HG03571 (cell line): ENCODE data around the gene PCBP3.
"Not testable (repeated sequence)": the region's sequence is repeated elsewhere in the genome, so short reads cannot be mapped to it uniquely, and the experiment has no call there.

Experiments
- ATAC-seq: cut with Tn5 transposase; IDR thresholded peaks from one replicate; pipeline ENCODE4 v1.9.1; 2021; ENCODE audit not compliant: unreplicated experiment

PCBP3 gene

DNA sequence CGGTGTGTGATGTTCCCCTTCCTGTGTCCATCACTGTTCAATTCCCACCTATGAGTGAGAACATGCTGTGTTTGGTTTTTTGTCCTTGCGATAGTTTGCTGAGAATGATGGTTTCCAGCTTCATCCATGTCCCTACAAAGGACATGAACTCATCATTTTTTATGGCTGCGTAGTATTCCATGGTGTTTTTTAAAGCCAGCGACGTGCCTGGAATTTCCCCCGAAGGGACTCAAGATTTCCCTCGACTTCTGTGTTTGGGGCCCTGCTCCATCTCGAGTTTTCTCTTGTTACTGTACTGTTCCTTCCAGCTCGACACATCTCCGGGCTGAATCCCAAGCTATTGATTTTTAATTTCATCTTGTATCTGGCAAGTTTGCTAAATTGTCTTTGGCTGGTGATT is 309.0 kb downstream of the PCBP3 start:
- ATAC-seq = not testable (repeated sequence)

GRCh38 chr21:45952974-45953373 is 309.4 kb downstream of the PCBP3 start:
- ATAC-seq = no peak

GRCh38 chr21:45954261-45954660 is 310.7 kb downstream of the PCBP3 start:
- no peak for ATAC-seq

GRCh38 chr21:45954921-45955320 is 311.4 kb downstream of the PCBP3 start:
- ATAC-seq = no peak

DNA sequence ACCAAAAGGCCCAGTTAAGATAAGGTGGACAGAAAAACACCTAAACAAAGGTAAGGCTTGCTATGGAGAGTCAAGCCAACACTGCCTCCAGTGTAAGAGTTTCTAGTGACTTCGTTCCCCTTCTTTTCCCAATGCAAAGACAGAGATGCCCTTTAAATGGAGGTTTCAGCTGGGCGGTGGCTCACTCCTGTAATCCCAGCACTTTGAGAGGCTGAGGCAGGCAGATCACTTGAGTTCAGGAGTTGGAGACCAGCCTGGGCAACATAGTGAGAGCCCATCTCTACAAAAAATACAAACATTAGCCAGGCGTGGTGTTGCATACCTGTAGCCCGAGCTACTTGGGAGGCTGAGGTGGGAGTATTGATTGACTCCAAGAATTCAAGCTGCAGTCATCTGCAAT is 314.0 kb downstream of the PCBP3 start:
- ATAC-seq = no peak

DNA sequence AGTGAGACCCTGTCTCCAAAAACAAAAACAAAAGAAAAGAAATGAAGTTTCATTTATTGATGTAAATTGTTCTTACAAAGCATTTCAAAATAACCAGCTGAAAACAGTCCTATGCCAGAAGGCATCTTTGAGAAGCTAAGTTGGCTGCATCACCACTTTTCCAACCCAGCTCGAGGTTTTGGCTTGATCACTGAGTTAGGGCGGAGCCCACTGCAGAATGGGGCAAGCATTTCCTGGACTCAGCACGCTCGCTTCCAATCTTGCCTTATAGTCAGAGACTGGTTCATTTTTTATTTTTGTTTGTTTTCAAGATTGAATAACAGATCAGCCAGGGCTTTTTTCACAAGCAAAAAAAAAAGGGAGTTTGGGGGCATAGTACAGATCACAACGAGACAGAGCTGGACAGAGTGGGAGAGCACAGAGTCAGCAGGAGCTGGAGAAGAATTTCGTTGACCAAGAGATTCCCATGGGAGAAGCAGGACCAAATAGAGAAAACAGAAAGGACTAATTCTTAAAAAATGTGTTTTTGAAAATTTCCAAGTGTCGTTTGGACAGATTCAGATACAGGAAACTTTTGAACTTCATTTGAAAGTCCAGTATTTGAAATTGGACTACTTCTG is 314.6 kb downstream of the PCBP3 start:
- ATAC-seq = no peak

- no peak for ATAC-seq
These were observed 315.7 kb downstream of the PCBP3 start for GRCh38 chr21:45959182-45959581.

DNA sequence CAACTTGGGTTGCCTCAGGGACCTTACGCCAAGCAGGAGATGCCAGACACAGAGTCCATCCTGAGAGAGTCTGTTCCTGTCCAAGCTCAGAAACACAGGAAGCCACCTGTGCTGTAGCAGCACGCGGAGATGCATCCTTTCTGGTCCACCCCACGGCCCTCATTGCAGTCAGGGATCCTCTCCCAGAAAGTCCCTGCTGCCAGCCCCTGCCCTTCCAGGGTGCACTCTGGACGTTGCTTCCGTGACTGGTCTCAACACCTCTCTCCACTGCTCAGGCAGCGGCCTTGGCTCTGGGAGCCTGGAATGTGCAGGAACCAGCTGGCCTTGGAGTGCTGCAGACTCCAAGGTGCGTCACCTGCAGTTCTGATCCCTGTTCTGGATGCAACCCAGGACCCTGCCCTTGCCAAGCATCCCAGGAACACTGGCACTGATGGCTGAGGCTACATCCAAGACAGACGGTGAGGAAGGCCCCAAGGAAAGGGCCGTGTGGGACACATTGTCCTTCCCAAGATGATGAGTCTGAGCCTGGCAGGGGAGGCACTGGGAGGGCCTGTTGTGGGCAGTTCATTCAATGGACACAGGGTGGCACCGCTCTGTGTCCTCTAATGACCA is 316.4 kb downstream of the PCBP3 start:
- no peak for ATAC-seq

- not testable (repeated sequence) for ATAC-seq
These were observed 317.9 kb downstream of the PCBP3 start for GRCh38 chr21:45961408-45961807.

- no peak for ATAC-seq
These were observed 319.2 kb downstream of the PCBP3 start for GRCh38 chr21:45962531-45963231.

GRCh38 chr21:45963232-45963570 is 319.7 kb downstream of the PCBP3 start:
- ATAC-seq = no peak

- ATAC-seq = no peak
These were observed 321.1 kb downstream of the PCBP3 start for GRCh38 chr21:45964649-45965048.

GRCh38 chr21:45965084-45965809 is 321.7 kb downstream of the PCBP3 start:
- ATAC-seq = no peak

DNA sequence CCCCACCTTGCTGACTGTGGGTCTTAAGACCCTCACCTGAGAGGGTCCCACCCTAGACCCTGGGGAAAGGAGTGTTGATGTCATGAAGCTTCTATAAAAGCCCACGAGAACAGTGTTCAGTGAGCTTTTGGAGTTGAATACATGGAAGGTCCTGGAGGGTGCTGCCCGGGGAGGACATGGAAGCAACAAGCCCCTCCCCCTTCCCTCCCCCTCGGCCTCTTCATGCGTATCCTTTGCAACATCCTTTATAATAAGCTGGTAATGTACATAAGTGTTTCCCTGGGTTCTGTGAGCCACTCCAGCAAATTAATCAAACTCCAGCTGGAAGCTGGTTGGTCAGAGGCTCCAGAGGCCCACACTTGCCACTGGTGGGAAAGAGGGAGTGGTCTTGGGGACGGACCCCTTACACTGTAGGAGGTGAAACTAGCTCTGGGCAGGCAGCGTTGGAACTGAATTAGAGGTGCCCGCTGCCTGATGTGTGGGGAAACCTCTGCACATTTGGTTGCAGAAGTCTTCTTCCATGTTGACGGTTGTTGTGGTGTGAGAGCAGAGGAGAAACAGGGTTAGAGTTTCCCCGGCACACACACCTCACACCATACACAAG is 323.4 kb downstream of the PCBP3 start:
- ATAC-seq = no peak

GRCh38 chr21:45969921-45970673 is 326.6 kb downstream of the PCBP3 start:
- ATAC-seq = no peak

DNA sequence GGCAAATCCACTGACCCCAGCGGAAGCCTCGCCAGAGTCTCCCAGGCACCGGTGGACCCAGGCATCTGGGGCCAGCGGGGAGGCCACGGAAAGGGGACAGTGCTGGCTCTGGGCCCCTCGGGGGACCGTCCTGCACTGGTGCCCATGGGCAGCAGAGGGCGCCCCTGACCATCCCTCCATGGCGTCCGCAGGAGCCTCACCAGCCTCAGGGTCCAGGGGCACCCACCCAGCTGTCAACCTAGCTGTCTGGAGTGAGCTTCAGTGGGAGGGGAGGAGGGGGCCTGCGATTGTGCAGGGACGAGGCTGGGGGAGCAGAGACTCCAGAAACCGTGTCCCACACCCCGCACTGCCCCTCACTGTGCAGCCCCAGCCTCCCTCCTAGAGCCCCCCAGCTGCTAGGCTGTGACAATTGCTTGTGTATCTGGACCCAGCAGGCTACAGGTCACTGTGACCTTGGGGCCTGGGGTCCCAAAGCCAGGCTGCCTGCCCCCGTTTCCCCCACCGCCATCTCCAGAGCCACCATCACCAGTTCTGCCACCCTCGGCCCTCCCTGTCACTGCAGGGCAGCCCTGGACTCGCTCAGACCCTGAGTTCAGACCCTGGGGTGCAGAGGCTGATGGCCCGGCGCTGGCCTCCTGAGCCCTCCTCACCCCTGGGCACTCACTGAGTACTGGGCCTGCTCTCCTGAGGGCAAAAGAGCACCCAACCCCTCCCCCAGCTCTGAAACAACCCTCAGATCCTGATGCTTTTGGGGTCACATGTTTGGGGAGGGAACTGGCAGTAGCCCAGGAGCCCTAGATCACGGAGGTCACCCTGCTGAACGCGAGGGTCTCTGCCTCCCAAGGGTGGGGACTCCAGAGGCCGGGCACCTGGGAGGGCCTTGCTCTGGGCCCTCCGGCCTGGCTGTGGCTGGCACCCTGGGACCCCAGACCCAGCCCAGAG is 327.4 kb downstream of the PCBP3 start:
- no peak for ATAC-seq

- no peak for ATAC-seq
These were observed 328.3 kb downstream of the PCBP3 start for GRCh38 chr21:45971616-45972352.

- no peak for ATAC-seq
These were observed 328.8 kb downstream of the PCBP3 start for GRCh38 chr21:45972353-45972715.
